Mucosa of stomach (tissue), 1 donor: ENCODE results near the gene TLR4.

ENCODE experiments used
- H3K27me3 ChIP-seq: one replicate; pipeline ENCODE4 v1.7.0; 2013; ENCODE audit warnings: mild to moderate bottlenecking, low read length; ENCODE audit not compliant: control insufficient read depth, insufficient read depth
- H3K36me3 ChIP-seq: one replicate; pipeline ENCODE4 v1.7.0; 2013; ENCODE audit warnings: low read length; ENCODE audit not compliant: control insufficient read depth, insufficient read depth
- H3K4me1 ChIP-seq: one replicate; pipeline ENCODE4 v1.7.0; 2013; ENCODE audit warnings: mild to moderate bottlenecking, low read length; ENCODE audit not compliant: control insufficient read depth, insufficient read depth
- H3K4me3 ChIP-seq: one replicate; pipeline ENCODE4 v1.7.0; 2013; ENCODE audit warnings: low read length
- H3K9ac ChIP-seq: one replicate; pipeline ENCODE4 v1.7.0; 2013; ENCODE audit warnings: mild to moderate bottlenecking, low read length, moderate library complexity
- H3K9me3 ChIP-seq: one replicate; pipeline ENCODE4 v1.7.0; 2013; ENCODE audit warnings: mild to moderate bottlenecking, low read length, moderate library complexity; ENCODE audit not compliant: control insufficient read depth
- donor health status: Pancreatic carcinoma.

The TLR4 gene

DNA sequence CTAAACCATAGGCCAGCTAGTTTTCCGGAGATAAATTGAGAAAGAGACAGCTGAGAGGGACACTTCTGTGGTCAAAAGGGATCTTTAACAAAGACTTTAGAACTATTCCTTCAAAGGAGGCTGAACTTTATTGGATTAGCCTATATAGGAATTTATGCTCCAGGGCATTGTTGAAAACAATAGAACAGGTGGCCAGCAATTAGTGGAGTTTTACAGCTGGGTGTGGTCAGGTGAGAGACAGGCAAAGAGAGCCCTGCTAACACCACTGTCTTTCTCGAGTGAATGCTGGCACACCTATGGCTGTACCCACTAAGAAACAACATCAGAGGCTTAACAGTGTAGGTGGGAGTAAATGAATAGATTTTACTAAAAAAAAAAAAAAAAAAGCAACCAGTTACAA lies 16.7 kb upstream of the TLR4 start:
- no peaks in the 10 kb centered on the region for H3K4me1 ChIP-seq
- no peak overlapping the region for H3K4me3 ChIP-seq
- H3K36me3 ChIP-seq: no peaks in the 10 kb centered on the region
- H3K27me3 ChIP-seq: no peaks in the 10 kb centered on the region
- H3K9me3 ChIP-seq: no peaks in the 10 kb centered on the region
- H3K9ac ChIP-seq: no peak overlapping the region

DNA sequence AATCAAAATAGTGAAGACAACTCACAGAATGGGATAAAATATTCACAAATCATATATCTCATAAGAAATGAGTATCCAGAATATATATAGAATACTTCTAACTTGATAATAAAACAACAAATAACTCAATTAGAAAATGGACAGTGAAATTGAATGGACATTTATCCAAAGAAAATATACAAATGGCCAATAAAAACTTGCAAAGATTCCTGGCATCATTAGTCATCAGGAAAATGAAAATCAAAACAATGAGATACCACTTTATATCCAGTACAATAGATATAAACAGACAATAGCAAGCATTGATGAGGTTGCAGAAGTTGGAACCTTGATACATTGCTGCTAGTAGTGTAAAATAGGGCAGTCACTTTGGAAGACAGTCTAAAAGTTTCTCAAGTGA lies 12.8 kb upstream of the TLR4 start:
- no peaks in the 10 kb centered on the region for H3K9me3 ChIP-seq
- H3K4me1 ChIP-seq: no peaks in the 10 kb centered on the region
- no peak overlapping the region for H3K9ac ChIP-seq
- H3K27me3 ChIP-seq: no peaks in the 10 kb centered on the region
- no peak overlapping the region for H3K4me3 ChIP-seq
- no peaks in the 10 kb centered on the region for H3K36me3 ChIP-seq

DNA sequence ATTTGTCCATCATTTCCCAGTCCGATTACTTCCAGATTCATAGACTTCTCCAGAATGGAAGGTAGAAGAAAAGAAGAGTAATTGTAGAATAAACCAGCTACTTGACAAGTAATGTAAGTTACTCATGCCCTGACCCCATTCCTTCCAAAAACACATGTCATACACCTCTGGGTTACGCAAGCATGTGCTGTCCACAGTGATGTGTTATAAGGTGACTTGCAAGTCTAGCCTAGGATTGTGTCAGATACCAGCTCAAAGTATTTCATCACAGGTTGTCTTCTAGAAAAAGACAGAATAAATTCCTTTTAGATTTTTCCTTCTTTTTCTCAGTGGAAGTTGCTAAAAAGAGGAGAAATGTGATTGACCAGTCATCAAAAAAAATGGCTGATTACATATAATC lies 8.0 kb upstream of the TLR4 start:
- no peak overlapping the region for H3K4me3 ChIP-seq
- H3K4me1 ChIP-seq: no peaks in the 10 kb centered on the region
- no peaks in the 10 kb centered on the region for H3K9me3 ChIP-seq
- no peaks in the 10 kb centered on the region for H3K36me3 ChIP-seq
- H3K27me3 ChIP-seq: no peaks in the 10 kb centered on the region
- no peak overlapping the region for H3K9ac ChIP-seq

DNA sequence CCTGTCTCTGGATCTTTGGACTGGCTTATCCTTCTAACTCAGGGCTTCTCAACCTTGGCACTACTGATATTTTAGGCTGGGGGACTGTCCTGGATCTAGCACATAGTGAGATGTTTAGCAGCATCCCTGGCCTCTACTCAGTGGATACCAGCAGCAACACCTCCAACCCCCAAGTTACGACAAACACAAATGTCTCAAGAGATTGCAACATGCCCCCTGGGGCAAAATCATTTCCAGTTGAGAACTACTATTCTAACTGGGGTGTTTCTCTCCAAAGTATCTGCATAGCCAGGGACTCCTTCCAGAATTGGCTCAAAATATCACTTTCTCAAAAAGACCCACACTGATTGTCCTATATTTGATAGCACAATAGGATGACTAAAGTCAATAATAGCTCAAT lies 7.2 kb upstream of the TLR4 start:
- no peaks in the 10 kb centered on the region for H3K9me3 ChIP-seq
- no peak overlapping the region for H3K4me3 ChIP-seq
- no peaks in the 10 kb centered on the region for H3K4me1 ChIP-seq
- no peaks in the 10 kb centered on the region for H3K27me3 ChIP-seq
- H3K36me3 ChIP-seq: no peaks in the 10 kb centered on the region
- H3K9ac ChIP-seq: no peak overlapping the region

DNA sequence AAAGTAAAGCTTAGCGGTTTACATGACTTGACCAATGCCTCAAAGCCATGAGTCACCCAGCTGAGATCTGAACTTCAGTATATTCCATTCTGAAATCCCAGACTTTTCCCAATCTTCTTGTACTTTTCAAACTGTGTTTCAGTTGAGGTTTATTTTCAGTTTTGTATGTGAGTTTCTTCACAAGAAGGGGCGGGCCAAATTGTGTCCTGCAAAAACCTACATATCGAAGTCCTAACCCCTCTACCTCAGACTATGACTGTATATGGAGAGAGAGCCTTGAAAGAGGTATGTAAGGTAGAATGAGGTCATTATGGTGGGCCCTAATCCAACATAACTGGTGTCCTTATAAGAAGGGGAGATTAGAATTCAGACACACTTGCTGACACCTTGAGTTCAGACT lies 666 bp upstream of the TLR4 start:
- Histone ChIP-seq H3K4me3 (no peak overlapping the region), H3K27me3 (no peaks in the 10 kb centered on the region), H3K4me1 (no peaks in the 10 kb centered on the region), H3K9ac (no peak overlapping the region), H3K9me3 (no peaks in the 10 kb centered on the region), H3K36me3 (no peaks in the 10 kb centered on the region)

DNA sequence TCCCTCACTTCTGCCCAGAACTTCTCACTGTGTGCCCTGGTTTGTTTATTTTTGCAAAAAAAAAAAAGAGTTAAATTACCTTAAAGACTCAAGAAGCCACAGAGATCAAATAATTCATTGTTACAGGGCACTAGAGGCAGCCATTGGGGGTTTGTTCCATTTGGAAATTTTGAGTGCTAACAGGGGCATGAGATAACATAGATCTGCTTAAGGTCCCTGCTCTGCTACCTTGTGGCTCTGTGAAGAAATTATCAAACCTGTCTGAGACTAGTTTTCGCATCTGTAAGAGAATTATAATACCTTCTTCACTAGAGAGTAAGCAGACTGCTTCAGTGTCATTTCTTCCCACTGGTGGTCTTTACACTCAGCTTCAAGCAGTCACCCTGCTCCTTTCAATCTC lies 394 bp downstream of the TLR4 start:
- no peaks in the 10 kb centered on the region for H3K4me1 ChIP-seq
- H3K9ac ChIP-seq: peak overlapping the region; percentile 24
- H3K27me3 ChIP-seq: no peaks in the 10 kb centered on the region
- H3K36me3 ChIP-seq: no peaks in the 10 kb centered on the region
- no peak overlapping the region for H3K4me3 ChIP-seq
- no peaks in the 10 kb centered on the region for H3K9me3 ChIP-seq

DNA sequence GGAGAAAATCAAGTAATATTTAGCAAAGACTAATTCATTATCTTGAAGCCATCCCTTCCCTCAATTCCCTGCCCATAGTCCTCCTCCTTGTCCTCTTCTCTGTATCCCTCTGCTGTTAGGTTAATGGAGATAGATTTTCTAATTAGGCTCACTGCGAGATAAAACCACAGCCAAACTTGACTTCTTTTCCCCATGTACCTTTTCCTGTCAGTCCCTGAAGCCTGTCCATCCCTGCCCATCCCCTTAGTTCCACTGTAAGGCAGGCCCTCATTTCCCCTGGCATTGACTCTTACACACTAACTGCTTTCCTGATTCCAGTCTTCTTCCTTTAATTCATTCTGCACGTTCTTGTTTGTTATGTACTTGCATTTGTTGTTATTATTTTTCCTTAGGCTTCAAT lies 1.2 kb downstream of the TLR4 start:
- Histone ChIP-seq H3K4me3 (no peak overlapping the region), H3K4me1 (no peaks in the 10 kb centered on the region), H3K36me3 (no peaks in the 10 kb centered on the region), H3K9ac (no peak overlapping the region), H3K27me3 (no peaks in the 10 kb centered on the region), H3K9me3 (no peaks in the 10 kb centered on the region)

DNA sequence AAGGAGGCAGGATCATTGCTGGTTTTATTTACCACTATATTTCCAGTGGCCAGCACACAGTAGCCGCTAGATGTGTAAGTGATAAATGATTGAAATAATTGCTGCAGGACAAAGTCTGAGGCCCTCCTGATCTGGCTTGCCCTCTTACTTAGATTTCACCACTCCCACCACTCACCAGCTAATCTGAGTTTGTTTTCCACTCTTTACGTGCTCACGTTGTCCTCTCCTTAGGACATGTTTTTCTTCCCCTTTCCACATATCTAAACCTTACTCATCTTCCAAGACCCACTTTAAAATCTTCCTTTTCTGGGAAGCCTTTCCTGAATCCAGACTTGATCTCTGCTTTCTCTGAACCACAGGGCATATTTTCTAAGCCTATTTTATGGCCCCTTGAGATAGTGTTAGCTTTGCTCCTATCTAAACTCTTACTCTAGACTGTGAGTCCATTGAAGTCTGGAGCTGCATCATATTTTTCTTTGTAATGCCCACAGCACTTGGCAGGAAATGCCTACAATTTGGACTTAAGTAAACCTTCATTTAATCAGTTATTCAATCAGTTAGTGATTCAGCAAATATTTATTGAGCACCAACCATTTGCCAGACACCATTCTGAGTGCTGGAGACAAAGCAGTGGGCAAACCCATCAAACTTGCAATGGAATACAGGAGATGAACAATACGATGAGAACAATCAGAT lies 2.4 kb downstream of the TLR4 start:
- Histone ChIP-seq H3K4me1 (no peaks in the 10 kb centered on the region), H3K9me3 (no peaks in the 10 kb centered on the region), H3K4me3 (no peak overlapping the region), H3K27me3 (no peaks in the 10 kb centered on the region), H3K9ac (no peak overlapping the region), H3K36me3 (no peaks in the 10 kb centered on the region)

DNA sequence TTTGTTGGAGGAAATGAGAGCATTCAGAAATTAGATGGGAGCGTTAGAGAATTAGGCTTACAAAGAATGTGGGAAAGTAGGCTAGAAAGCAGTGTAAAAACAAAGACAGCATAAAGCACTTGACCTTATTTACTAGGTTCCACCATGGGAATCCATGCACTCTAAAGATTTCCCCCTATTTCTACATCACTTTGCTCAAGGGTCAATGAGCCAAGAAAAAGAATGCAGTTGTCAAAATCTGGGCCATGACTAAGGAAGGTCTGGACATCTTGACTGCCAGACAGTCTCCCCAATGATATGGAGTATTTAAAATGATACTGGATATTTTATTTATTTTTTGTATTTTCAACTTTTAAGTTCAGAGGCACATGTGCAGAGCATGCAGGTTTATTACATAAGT lies 3.4 kb downstream of the TLR4 start:
- Histone ChIP-seq H3K4me1 (no peaks in the 10 kb centered on the region), H3K9me3 (no peaks in the 10 kb centered on the region)

DNA sequence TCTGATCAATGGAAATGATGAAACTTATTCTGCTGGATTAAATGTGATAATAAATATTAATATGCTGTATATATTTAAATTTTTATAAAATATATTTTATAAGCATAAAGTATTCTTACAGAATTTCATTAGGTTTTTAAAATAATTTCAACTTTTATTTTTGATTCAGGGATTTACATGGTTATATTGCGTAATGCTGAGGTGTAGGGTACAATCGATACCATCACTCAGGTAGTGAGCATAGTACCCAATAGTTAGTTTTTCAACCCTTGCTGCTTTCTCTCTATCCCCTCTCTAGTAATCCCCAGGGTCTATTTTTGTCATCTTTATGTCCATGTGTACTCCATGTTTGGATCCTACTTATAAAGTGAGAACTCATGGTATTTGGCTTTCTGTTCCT lies 5.7 kb downstream of the TLR4 start:
- Histone ChIP-seq H3K4me1 (no peaks in the 10 kb centered on the region), H3K4me3 (no peak overlapping the region), H3K27me3 (no peaks in the 10 kb centered on the region), H3K36me3 (no peaks in the 10 kb centered on the region), H3K9me3 (no peaks in the 10 kb centered on the region), H3K9ac (no peak overlapping the region)

More for the DNA sequence above, 3.4 kb downstream of the TLR4 start:
- no peak overlapping the region for H3K9ac ChIP-seq
- no peaks in the 10 kb centered on the region for H3K27me3 ChIP-seq
- no peaks in the 10 kb centered on the region for H3K36me3 ChIP-seq
- no peak overlapping the region for H3K4me3 ChIP-seq

DNA sequence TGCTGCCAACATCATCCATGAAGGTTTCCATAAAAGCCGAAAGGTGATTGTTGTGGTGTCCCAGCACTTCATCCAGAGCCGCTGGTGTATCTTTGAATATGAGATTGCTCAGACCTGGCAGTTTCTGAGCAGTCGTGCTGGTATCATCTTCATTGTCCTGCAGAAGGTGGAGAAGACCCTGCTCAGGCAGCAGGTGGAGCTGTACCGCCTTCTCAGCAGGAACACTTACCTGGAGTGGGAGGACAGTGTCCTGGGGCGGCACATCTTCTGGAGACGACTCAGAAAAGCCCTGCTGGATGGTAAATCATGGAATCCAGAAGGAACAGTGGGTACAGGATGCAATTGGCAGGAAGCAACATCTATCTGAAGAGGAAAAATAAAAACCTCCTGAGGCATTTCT lies 10.1 kb downstream of the TLR4 start:
- Histone ChIP-seq H3K9me3 (no peaks in the 10 kb centered on the region), H3K9ac (no peak overlapping the region), H3K4me1 (peaks cover 8% of the 10 kb centered on the region), H3K4me3 (no peak overlapping the region), H3K36me3 (no peaks in the 10 kb centered on the region), H3K27me3 (no peaks in the 10 kb centered on the region)

DNA sequence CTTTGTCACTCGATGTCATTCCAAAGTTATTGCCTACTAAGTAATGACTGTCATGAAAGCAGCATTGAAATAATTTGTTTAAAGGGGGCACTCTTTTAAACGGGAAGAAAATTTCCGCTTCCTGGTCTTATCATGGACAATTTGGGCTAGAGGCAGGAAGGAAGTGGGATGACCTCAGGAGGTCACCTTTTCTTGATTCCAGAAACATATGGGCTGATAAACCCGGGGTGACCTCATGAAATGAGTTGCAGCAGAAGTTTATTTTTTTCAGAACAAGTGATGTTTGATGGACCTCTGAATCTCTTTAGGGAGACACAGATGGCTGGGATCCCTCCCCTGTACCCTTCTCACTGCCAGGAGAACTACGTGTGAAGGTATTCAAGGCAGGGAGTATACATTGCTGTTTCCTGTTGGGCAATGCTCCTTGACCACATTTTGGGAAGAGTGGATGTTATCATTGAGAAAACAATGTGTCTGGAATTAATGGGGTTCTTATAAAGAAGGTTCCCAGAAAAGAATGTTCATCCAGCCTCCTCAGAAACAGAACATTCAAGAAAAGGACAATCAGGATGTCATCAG lies 11.3 kb downstream of the TLR4 start:
- Histone ChIP-seq H3K4me1 (peaks cover 8% of the 10 kb centered on the region), H3K36me3 (no peaks in the 10 kb centered on the region), H3K4me3 (no peak overlapping the region)

DNA sequence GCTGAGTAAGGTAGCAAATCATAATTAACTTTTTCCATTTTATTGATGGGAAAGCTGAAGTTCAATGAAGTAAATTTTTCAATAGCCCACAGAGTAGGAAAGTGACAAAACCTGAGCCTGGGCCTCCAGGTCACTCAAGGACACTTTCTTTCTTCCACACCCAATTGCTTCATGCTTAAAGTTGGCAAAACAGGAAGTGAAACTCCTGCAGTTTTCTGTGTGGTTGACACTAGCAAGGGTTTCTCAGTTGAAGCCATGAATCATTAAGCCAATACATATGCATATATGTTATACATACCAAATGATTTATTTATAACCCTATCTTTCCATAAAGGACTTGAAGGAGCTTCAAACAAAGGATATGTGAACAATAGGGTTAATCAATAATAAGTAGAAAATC lies 13.9 kb downstream of the TLR4 start:
- Histone ChIP-seq H3K4me1 (peaks cover 8% of the 10 kb centered on the region), H3K9me3 (no peaks in the 10 kb centered on the region)

More for the DNA sequence above, 11.3 kb downstream of the TLR4 start:
- Histone ChIP-seq H3K9me3 (no peaks in the 10 kb centered on the region), H3K9ac (no peak overlapping the region), H3K27me3 (no peaks in the 10 kb centered on the region)

More for the DNA sequence above, 13.9 kb downstream of the TLR4 start:
- no peak overlapping the region for H3K4me3 ChIP-seq
- H3K27me3 ChIP-seq: no peaks in the 10 kb centered on the region
- H3K9ac ChIP-seq: no peak overlapping the region
- H3K36me3 ChIP-seq: no peaks in the 10 kb centered on the region
